ENCODE measurements around the gene GGN.
A peak's percentile ranks its signal among the peaks of the same experiment; 100 is the strongest.

GRCh38 chr19:38434549-38435051 is 46.8 kb upstream of the GGN start:
- TF ChIP-seq CTCF (IDR thresholded peaks at IDR 0.05 in 2 of 3, conservative IDR thresholded peaks at IDR 0.05 in 1 of 3; ENCODE audit: insufficient read depth in 2 of 3, low read depth in 1 of 3, low read length in 3 of 3) (no peak), KDM1A (IDR thresholded peaks at IDR 0.05) (peak in 1 of 2 experiments; percentile 38; a peak in 1 of 4 replicates), SAFB (IDR thresholded peaks at IDR 0.05; ENCODE audit: borderline replicate concordance, low read depth, low read length) (no peak)

Measured in K562 (cell line).